ENCODE measurements around the gene CSNK2A3.
A peak's percentile ranks its signal among the peaks of the same experiment; 100 is the strongest.
"Not testable (repeated sequence)": the region's sequence is repeated elsewhere in the genome, so short reads cannot be mapped to it uniquely, and the experiment has no call there.

CSNK2A3 gene

GRCh38 chr11:11352878-11353277 is at the start of gene CSNK2A3:
CSNK2A3 (minus strand) TSS chr11:11353250; CDS start chr11:11353119, 131 bp downstream.
- DNase-seq, result not testable (repeated sequence)

DNA sequence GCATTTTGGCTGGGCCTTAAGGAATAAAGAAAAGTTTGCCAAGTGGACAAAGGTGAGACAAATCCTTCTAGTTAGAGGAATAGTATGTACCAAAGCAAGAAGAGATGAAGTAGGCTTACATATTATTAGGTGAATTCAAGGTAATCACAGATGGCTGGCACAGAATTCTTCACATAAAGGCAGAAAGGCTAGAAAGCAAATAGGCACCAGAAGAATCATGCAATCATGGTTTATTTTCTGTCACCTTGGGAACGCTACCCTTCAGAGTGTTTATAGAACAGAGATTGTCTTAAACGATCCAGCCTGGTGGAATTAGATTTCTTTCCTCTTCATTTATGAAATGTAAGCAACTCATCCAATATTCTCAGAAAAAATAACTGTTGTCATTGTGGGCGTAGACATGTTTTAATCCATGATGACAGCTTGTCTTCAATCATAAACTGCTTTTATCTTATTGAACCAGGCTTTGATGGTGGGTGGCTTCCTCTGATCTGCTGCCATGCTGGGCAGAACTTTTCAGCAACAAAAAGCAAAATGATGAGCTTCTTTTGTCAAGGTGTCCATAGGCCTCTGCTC is 49.0 kb upstream of the CSNK2A3 start:
- no peak for DNase-seq

- no peak for DNase-seq
These were observed 47.7 kb upstream of the CSNK2A3 start for GRCh38 chr11:11400635-11401232.

- DNase-seq, result no peak
These were observed 47.1 kb upstream of the CSNK2A3 start for GRCh38 chr11:11400121-11400520.

GRCh38 chr11:11397781-11398180 is 44.7 kb upstream of the CSNK2A3 start:
- DNase-seq, result no peak

DNA sequence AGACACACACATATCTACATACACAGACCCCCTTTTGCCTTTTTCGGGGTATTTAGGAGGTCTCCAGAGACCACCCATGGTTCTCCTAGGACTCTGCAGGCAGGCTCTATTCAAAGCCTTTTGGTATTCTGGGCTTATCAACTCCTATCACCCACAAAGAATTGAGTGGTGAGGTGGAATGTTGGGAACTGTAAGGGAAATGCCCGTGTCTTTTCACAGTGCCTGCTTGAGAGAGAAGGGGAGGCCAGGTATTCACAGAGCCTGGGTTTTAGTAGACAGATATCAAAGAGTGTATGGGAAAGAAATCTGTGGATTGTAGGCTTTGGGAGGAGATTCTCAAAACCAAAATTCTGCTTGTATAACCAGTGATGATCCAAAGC is 44.0 kb upstream of the CSNK2A3 start:
- no peak for DNase-seq

- peak; percentile 77 for DNase-seq
These were observed 43.4 kb upstream of the CSNK2A3 start for GRCh38 chr11:11396301-11397035.

- DNase-seq, result no peak
These were observed 42.1 kb upstream of the CSNK2A3 start for GRCh38 chr11:11395126-11395525.

DNA sequence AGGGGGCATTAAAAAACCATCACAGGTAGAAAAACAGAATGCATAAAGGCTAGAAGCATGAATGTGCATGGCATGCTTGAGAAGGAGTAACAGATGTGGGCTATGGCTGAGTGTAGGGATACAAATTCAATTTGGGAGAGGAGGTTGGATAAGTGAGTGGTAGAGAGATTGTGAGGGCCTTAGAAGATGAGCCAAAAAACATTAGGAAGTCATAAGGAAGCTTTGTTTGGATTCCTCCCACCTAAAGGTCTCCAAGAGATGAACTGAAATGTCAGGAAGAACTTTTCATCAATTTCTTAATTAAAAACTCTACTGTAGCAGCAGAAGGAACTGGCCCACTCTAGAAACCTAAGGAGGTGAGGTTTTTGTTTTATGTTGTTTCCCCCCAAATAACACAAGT is 41.2 kb upstream of the CSNK2A3 start:
- DNase-seq, result no peak

DNA sequence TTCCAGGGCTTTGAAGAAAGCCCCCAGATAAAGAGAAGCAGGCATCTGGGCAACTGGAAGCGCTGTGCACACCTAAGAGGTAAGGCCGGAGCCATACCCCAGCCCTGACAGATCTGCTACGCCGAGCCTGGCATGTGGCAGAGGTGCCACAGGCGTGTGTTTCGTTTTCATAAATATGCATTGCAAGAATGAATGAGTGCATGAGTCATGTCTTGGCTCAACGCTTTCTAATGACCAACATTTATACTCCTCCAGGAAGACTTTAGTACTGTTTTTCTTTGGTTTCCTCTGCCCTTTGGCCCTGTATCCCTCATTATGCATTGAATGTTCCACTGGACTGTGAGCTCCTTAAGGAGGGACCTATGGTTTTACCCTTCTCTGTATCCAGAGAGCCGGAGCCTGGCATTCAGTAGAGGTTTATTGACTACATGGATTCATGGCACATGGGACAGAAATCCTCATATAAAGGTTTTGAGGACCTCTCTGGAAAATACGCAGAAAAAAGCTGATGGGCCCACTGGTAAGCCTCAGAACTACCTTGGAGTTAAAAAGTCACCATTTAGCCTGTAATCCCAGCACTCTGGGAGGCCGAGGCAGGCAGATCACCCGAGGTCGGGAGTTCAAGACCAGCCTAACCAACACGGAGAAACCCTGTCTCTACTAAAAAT is 38.9 kb upstream of the CSNK2A3 start:
- DNase-seq, result peak; percentile 64

- no peak for DNase-seq
These were observed 38.1 kb upstream of the CSNK2A3 start for GRCh38 chr11:11391169-11391568.

GRCh38 chr11:11390068-11390771 is 37.2 kb upstream of the CSNK2A3 start:
- no peak for DNase-seq

DNA sequence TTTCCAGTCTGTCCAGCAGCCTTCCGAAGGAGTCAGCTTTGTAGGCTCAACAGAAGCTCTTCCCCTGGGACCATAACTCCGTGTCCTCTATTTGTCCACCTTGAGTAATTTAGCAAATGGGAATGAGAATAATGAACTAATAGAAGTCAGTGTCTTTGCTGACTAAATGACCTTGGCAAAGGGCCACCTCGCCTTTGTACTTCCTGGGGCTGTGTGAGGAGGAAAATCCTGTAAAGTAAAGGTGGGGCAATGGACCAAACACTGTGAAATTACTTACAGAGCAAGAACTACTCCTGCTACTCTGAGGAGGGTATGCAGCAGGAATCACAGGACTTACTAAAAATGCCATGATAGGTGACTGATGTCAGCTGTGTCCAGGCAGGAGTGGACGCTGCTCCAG is 36.2 kb upstream of the CSNK2A3 start:
- no peak for DNase-seq

DNA sequence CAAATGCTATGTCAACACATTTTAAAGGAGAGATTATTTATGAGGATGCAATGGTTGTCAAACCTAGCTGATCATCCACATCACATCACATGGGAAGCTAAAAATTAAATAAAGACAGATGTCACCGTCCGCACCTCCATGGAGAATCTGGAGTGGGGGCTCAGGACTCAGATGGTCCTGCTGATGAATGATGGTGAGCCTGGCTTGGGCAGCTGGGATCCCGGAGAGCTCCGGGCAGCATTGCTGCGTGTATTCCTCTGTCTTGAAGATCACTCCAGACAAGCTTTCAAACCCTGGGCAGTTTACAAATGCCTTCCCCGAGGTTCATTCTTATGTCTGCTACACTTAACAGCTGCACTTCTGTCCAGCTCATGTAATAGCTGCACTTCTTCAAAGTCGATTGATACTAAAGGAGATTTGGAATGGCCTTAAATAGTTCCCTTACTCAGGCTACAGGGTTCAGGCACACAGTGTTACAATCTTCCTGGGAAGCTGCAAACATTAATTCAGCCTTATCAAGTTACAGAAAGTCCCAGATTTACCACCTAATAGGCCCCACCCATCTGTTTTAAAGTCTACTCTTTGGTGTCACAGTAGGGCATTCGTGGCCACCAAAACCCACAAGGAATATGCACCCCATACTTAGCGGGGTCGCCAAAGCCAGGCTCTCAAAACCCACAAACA is 34.7 kb upstream of the CSNK2A3 start:
- DNase-seq, result no peak

DNA sequence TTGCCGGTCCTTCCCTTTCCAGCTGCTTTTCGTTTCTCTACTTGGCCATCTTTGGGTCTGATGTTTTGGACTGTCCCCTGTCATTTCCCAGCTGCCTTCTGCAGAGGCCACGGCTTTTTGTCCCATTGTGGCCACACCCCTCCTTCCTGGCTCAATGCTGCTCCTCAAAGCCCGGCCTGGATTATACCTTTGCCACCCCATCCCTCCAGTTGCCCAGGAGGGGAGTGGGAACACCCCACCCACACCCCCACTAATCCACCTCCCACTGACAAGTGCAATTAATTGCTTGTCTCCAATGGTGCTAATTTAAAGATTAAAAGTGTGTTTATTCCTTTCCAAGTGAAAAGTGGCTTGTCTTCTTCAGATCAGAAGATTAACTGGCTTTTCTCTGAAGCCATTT is 34.2 kb upstream of the CSNK2A3 start:
- DNase-seq, result no peak

DNA sequence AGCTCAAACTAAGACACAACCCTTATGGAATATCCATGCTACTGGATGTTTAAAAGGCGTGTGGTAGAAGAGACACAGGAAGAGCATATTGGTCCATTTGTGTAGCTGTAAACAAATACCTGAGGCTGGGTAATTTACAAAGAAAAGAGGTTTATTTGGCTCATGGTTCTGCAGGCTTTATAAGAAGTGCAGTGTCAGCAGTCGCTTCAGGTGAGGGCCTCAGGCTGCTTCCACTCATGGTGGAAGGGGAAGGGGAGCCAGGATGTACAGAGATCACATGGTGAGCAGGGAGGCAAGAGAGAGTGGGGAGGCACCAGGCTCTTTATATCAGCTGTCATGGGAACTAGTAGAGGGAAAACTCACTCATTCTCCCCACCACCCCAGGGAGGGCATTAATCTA is 31.8 kb upstream of the CSNK2A3 start:
- DNase-seq, result no peak

DNA sequence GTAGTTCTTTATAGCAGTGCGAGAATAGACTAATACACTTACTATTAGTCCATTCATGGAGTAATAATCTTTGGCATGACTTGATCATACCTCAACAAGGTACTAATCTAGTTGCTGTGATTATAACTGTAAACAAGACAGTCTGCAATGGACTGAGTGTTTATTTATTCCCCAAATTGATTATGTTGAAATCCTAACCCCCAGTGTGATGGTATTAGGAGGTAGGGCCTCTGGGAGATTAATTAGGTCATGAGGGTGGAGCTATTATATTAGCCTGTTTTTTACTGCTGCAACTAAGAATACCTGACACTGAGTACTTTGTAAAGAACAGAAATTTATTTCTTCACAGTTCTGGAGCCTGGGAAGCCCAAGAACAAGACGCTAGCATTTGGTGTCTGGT is 30.9 kb upstream of the CSNK2A3 start:
- no peak for DNase-seq

DNA sequence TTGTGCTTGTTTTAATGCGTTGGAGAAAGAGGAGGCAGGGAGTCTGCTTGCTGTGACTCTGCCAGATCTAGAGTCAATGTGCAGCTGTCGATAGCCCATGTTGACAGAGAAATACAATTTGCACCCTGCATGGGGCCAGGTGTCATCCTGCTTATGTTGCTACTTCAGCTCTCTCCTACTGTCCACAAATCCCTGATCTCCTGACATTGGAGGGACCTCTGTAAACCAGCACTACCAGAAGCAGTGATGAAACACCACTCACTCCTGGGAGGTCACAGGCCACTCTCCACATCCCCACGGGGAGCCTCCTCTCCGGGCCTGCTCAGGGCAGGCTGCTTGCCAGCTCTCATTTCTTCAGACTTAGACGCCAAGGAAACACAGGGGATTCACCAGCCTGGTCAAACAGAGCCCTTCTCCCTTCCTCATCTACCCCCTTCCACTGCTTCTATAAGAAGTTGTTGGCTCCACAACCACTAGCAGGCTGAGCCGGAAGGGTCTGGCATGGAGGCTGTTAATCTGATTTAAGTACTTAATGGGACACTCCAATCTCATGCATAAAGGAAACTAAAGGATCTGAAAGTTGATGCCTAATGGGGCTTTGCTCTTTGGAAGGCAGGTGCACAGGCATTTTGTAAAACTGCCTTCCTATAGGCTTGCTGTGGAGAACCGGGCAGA is 29.9 kb upstream of the CSNK2A3 start:
- DNase-seq, result no peak

- no peak for DNase-seq
These were observed 28.5 kb upstream of the CSNK2A3 start for GRCh38 chr11:11381471-11382105.

- DNase-seq, result no peak
These were observed 27.8 kb upstream of the CSNK2A3 start for GRCh38 chr11:11380883-11381282.

DNA sequence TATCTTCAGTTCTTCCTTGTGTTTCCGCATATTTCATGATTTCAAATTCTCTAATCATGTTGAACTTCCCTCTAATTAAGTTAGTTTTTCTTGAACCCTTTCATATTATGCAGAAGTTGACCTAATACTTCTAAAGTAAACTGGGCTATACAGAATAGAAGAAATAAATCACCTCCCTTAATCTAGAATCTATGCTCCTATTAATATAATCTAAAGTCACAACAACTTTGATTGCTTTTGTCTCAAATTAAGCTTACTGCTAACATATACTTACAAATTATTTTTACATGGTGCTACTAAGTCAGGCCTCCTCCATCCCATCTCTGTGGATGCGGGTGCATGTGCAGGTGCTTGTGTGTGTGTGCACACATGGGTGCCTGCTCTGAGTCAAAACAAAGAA is 27.3 kb upstream of the CSNK2A3 start:
- DNase-seq, result no peak

GRCh38 chr11:11379661-11380060 is 26.6 kb upstream of the CSNK2A3 start:
- DNase-seq, result no peak

Measured in HCEC 1CT (cell line).